GM12872 (cell line): Measurements from ENCODE around the gene EXD3.

ENCODE experiments used
- CTCF ChIP-seq: IDR thresholded peaks from 3 replicates; pipeline ENCODE4 v1.5.1; 2011; ENCODE audit warnings: low read depth, mild to moderate bottlenecking, low read length, moderate library complexity; ENCODE audit not compliant: insufficient read depth

Gene EXD3

GRCh38 chr9:137464291-137464999, 41.5 kb upstream of the EXD3 start:
- no peak for TF ChIP-seq CTCF

GRCh38 chr9:137463931-137464290, 40.9 kb upstream of the EXD3 start:
- TF ChIP-seq CTCF = no peak

- TF ChIP-seq CTCF = no peak
Observed at GRCh38 chr9:137462986-137463930, 40.3 kb upstream of the EXD3 start.

- no peak for TF ChIP-seq CTCF
Observed at GRCh38 chr9:137462396-137462985, 39.5 kb upstream of the EXD3 start.

- peak; percentile 27; the same call in 1 of the 3 replicates for TF ChIP-seq CTCF
Observed at GRCh38 chr9:137461663-137462395, 38.9 kb upstream of the EXD3 start.

GRCh38 chr9:137461316-137461662, 38.3 kb upstream of the EXD3 start:
- no peak for TF ChIP-seq CTCF
